SK-N-SH treated with all-trans-retinoic acid at 6 μM for 48 hours (cell line): ENCODE results near the gene S1PR3.
A peak's percentile ranks its signal among the peaks of the same experiment; 100 is the strongest.

ENCODE experiments used
- ATAC-seq: fragments of 200-7000 bp; cut with Tn5 transposase; 3 replicates; pipeline ENCODE4 v1.9.1; 2020; ENCODE audit warnings: mild to moderate bottlenecking, moderate library complexity
- ARNTL ChIP-seq: fragments of 450-650 bp; formaldehyde crosslinking; IDR thresholded peaks from 2 replicates; pipeline ENCODE4 v1.5.0; 2020; ENCODE audit warnings: low read depth, mild to moderate bottlenecking, moderate library complexity, borderline replicate concordance
- CSDC2 ChIP-seq: fragments of 250-450 bp; sonication (Bioruptor Pico); IDR thresholded peaks from 2 replicates; pipeline ENCODE4 v1.5.0; 2020; ENCODE audit warnings: mild to moderate bottlenecking, moderate library complexity
- ESRRG ChIP-seq: fragments of 250-450 bp; sonication (Bioruptor Pico); IDR thresholded peaks from 2 replicates; pipeline ENCODE4 v1.6.1; 2021; ENCODE audit warnings: mild to moderate bottlenecking
- GLIS3 ChIP-seq: fragments of 250-450 bp; sonication (Bioruptor Pico); IDR thresholded peaks from 2 replicates; pipeline ENCODE4 v1.5.0; 2020; ENCODE audit warnings: mild to moderate bottlenecking, moderate library complexity
- OSR1 ChIP-seq: fragments of 250-450 bp; sonication (Bioruptor Pico); IDR thresholded peaks from 2 replicates; pipeline ENCODE4 v1.8.0; 2022; ENCODE audit warnings: moderate library complexity, mild to moderate bottlenecking, inconsistent platforms
- PPARA ChIP-seq: fragments of 250-450 bp; sonication (Bioruptor Pico); IDR thresholded peaks from 2 replicates; pipeline ENCODE4 v1.5.0; 2020; ENCODE audit warnings: mild to moderate bottlenecking, borderline replicate concordance
- RARB ChIP-seq: fragments of 250-450 bp; sonication (Bioruptor Pico); IDR thresholded peaks from 2 replicates; pipeline ENCODE4 v1.8.0; 2021; ENCODE audit warnings: mild to moderate bottlenecking, moderate library complexity
- TCF4 ChIP-seq: fragments of 250-450 bp; sonication (Bioruptor Pico); IDR thresholded peaks from 2 replicates; pipeline ENCODE4 v1.8.0; 2021; ENCODE audit warnings: mild to moderate bottlenecking, moderate library complexity, borderline replicate concordance
- TOX ChIP-seq: fragments of 250-450 bp; sonication (Bioruptor Pico); IDR thresholded peaks from 2 replicates; pipeline ENCODE4 v1.8.0; 2021; ENCODE audit warnings: mild to moderate bottlenecking, moderate library complexity, borderline replicate concordance
- ZC3H10 ChIP-seq: fragments of 250-450 bp; sonication (Bioruptor Pico); IDR thresholded peaks from 2 replicates; pipeline ENCODE4 v1.5.1; 2021; ENCODE audit warnings: mild to moderate bottlenecking, moderate library complexity
- ZFP3 ChIP-seq: fragments of 250-450 bp; sonication (Bioruptor Pico); IDR thresholded peaks from 2 replicates; pipeline ENCODE4 v1.5.0; 2020; ENCODE audit warnings: mild to moderate bottlenecking, moderate library complexity
- ZFP30 ChIP-seq: fragments of 450-650 bp; formaldehyde crosslinking; IDR thresholded peaks from 2 replicates; pipeline ENCODE4 v1.5.0; 2022; ENCODE audit warnings: mild to moderate bottlenecking, moderate library complexity
- ZNF565 ChIP-seq: fragments of 450-650 bp; formaldehyde crosslinking; conservative IDR thresholded peaks from 2 replicates; pipeline ENCODE4 v1.5.0; 2020; ENCODE audit warnings: low read depth, mild to moderate bottlenecking, moderate library complexity
- ZNF70 ChIP-seq: fragments of 450-650 bp; formaldehyde crosslinking; IDR thresholded peaks from 2 replicates; pipeline ENCODE4 v1.5.0; 2020; ENCODE audit warnings: mild to moderate bottlenecking, moderate library complexity
- ZNF8 ChIP-seq: fragments of 450-650 bp; formaldehyde crosslinking; IDR thresholded peaks from 2 replicates; pipeline ENCODE4 v1.5.0; 2020; ENCODE audit warnings: mild to moderate bottlenecking, moderate library complexity
- TF ChIP-seq, protein P1 (sequence below): fragments of 250-450 bp; sonication (Bioruptor Pico); IDR thresholded peaks from 2 replicates; pipeline ENCODE4 v1.8.0; 2021; ENCODE audit warnings: low read depth, mild to moderate bottlenecking, moderate library complexity, borderline replicate concordance
- TF ChIP-seq, protein P2 (sequence below): fragments of 250-450 bp; sonication (Bioruptor Pico); IDR thresholded peaks from 2 replicates; pipeline ENCODE4 v1.5.1; 2021; ENCODE audit warnings: mild to moderate bottlenecking, moderate library complexity
- TF ChIP-seq, protein P3 (sequence below): fragments of 250-450 bp; sonication (Bioruptor Pico); IDR thresholded peaks from 2 replicates; pipeline ENCODE4 v1.8.0; 2020; ENCODE audit warnings: mild to moderate bottlenecking, moderate library complexity, borderline replicate concordance
- TF ChIP-seq, protein P4 (sequence below): fragments of 250-450 bp; sonication (Bioruptor Pico); IDR thresholded peaks from 2 replicates; pipeline ENCODE4 v1.5.1; 2020; ENCODE audit warnings: low read depth, mild to moderate bottlenecking, moderate library complexity
- TF ChIP-seq, protein P5 (sequence below): fragments of 250-450 bp; sonication (Bioruptor Pico); IDR thresholded peaks from 2 replicates; pipeline ENCODE4 v1.5.0; 2020; ENCODE audit warnings: mild to moderate bottlenecking, moderate library complexity

Gene S1PR3

DNA sequence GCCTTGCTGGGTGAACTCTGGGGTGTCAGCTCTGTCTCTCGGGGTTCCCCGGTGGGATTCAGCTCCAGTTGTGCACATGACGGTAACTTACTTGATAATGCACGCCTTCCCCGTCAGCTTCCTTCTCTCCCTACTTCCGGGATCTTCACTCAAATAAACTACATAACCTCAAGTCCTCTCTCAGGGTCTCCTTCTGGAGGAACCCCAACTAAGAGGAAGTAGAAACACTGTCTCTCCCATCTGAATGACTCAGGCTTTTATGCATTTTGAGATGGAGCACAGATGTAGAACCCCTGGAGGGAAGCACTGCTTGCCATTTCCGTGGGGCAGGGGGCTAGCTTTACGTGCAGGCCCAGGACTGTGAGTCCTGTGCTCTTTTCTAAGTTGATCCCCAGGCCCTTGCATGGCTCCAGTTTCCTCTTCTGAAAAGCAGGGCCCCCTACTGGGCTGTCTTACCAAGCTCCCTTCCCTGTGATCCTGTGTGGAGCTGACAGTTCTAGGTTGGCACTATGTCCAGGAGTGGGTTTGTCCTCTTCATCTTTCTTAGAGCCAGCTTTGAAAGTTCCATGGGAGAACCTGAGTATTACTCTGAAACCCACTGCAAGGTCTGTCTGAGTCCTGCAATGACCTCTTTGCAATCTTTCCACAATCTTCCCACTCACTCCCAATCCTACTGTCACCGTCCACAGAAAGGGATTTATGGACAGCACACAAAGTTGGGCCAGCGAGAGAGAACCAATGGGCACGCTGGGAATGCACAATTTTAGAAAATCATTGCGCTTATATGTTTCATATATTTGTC, 17.7 kb downstream of the S1PR3 start:
- peak; percentile 60 for ATAC-seq
- TF ChIP-seq RARB (CRISPR knock-in tag) = no peak
- no peak for TF ChIP-seq TOX (CRISPR knock-in tag)
- TF ChIP-seq OSR1 (CRISPR knock-in tag) = no peak
- no peak for TF ChIP-seq PPARA (CRISPR knock-in tag)
- no peak for TF ChIP-seq ZNF70 (CRISPR knock-in tag)
- no peak for TF ChIP-seq ZNF565 (CRISPR knock-in tag)
- no peak for TF ChIP-seq GLIS3 (CRISPR knock-in tag)
- TF ChIP-seq, protein P1, sequence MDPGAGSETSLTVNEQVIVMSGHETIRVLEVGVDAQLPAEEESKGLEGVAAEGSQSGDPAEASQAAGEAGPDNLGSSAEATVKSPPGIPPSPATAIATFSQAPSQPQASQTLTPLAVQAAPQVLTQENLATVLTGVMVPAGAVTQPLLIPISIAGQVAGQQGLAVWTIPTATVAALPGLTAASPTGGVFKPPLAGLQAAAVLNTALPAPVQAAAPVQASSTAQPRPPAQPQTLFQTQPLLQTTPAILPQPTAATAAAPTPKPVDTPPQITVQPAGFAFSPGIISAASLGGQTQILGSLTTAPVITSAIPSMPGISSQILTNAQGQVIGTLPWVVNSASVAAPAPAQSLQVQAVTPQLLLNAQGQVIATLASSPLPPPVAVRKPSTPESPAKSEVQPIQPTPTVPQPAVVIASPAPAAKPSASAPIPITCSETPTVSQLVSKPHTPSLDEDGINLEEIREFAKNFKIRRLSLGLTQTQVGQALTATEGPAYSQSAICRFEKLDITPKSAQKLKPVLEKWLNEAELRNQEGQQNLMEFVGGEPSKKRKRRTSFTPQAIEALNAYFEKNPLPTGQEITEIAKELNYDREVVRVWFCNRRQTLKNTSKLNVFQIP = no peak
- TF ChIP-seq, protein P2, sequence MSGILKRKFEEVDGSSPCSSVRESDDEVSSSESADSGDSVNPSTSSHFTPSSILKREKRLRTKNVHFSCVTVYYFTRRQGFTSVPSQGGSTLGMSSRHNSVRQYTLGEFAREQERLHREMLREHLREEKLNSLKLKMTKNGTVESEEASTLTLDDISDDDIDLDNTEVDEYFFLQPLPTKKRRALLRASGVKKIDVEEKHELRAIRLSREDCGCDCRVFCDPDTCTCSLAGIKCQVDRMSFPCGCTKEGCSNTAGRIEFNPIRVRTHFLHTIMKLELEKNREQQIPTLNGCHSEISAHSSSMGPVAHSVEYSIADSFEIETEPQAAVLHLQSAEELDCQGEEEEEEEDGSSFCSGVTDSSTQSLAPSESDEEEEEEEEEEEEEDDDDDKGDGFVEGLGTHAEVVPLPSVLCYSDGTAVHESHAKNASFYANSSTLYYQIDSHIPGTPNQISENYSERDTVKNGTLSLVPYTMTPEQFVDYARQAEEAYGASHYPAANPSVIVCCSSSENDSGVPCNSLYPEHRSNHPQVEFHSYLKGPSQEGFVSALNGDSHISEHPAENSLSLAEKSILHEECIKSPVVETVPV = no peak
- no peak for TF ChIP-seq ZNF8
- no peak for TF ChIP-seq TCF4 (CRISPR knock-in tag)
- no peak for TF ChIP-seq ZFP30 (CRISPR knock-in tag)
- TF ChIP-seq, protein P3, sequence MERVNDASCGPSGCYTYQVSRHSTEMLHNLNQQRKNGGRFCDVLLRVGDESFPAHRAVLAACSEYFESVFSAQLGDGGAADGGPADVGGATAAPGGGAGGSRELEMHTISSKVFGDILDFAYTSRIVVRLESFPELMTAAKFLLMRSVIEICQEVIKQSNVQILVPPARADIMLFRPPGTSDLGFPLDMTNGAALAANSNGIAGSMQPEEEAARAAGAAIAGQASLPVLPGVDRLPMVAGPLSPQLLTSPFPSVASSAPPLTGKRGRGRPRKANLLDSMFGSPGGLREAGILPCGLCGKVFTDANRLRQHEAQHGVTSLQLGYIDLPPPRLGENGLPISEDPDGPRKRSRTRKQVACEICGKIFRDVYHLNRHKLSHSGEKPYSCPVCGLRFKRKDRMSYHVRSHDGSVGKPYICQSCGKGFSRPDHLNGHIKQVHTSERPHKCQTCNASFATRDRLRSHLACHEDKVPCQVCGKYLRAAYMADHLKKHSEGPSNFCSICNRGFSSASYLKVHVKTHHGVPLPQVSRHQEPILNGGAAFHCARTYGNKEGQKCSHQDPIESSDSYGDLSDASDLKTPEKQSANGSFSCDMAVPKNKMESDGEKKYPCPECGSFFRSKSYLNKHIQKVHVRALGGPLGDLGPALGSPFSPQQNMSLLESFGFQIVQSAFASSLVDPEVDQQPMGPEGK (CRISPR knock-in tag) = no peak
- no peak for TF ChIP-seq CSDC2 (CRISPR knock-in tag)
- no peak for TF ChIP-seq ESRRG
- TF ChIP-seq, protein P4, sequence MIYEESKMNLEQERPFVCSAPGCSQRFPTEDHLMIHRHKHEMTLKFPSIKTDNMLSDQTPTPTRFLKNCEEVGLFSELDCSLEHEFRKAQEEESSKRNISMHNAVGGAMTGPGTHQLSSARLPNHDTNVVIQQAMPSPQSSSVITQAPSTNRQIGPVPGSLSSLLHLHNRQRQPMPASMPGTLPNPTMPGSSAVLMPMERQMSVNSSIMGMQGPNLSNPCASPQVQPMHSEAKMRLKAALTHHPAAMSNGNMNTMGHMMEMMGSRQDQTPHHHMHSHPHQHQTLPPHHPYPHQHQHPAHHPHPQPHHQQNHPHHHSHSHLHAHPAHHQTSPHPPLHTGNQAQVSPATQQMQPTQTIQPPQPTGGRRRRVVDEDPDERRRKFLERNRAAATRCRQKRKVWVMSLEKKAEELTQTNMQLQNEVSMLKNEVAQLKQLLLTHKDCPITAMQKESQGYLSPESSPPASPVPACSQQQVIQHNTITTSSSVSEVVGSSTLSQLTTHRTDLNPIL = no peak
- no peak for TF ChIP-seq ZFP3 (CRISPR knock-in tag)

DNA sequence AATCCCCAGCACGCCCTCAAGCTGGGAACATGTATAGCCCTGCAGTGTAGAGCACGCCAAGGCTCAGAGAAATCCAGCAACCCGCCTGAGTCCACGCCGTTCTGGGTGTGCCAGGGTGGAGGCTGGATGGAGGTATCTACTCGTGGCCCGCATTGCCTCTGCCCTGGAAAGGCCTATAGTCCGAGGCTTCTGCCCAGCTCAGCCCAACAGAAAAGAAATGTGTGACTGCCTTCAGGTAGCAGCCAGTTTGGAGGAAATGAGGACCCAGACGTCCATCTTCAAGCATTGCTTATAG, 18.2 kb downstream of the S1PR3 start:
- no peak for TF ChIP-seq OSR1 (CRISPR knock-in tag)
- no peak for TF ChIP-seq ESRRG
- no peak for TF ChIP-seq ZNF70 (CRISPR knock-in tag)
- no peak for TF ChIP-seq CSDC2 (CRISPR knock-in tag)
- TF ChIP-seq, protein P2 = no peak
- no peak for TF ChIP-seq RARB (CRISPR knock-in tag)
- no peak for TF ChIP-seq TOX (CRISPR knock-in tag)
- TF ChIP-seq ARNTL = no peak
- TF ChIP-seq, protein P5, sequence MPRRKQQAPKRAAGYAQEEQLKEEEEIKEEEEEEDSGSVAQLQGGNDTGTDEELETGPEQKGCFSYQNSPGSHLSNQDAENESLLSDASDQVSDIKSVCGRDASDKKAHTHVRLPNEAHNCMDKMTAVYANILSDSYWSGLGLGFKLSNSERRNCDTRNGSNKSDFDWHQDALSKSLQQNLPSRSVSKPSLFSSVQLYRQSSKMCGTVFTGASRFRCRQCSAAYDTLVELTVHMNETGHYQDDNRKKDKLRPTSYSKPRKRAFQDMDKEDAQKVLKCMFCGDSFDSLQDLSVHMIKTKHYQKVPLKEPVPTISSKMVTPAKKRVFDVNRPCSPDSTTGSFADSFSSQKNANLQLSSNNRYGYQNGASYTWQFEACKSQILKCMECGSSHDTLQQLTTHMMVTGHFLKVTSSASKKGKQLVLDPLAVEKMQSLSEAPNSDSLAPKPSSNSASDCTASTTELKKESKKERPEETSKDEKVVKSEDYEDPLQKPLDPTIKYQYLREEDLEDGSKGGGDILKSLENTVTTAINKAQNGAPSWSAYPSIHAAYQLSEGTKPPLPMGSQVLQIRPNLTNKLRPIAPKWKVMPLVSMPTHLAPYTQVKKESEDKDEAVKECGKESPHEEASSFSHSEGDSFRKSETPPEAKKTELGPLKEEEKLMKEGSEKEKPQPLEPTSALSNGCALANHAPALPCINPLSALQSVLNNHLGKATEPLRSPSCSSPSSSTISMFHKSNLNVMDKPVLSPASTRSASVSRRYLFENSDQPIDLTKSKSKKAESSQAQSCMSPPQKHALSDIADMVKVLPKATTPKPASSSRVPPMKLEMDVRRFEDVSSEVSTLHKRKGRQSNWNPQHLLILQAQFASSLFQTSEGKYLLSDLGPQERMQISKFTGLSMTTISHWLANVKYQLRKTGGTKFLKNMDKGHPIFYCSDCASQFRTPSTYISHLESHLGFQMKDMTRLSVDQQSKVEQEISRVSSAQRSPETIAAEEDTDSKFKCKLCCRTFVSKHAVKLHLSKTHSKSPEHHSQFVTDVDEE = no peak
- no peak for TF ChIP-seq ZC3H10 (CRISPR knock-in tag)
- TF ChIP-seq, protein P1 = no peak
- TF ChIP-seq ZFP3 (CRISPR knock-in tag) = no peak
- TF ChIP-seq TCF4 (CRISPR knock-in tag) = no peak
- no peak for TF ChIP-seq ZNF565 (CRISPR knock-in tag)
- TF ChIP-seq, protein P3 (CRISPR knock-in tag) = no peak
- TF ChIP-seq GLIS3 (CRISPR knock-in tag) = no peak
- no peak for ATAC-seq
